Activated naive CD8-positive, alpha-beta T cell treated with anti-CD3 and anti-CD28 coated beads for 36 hours (primary cell): ENCODE data around the gene MTF1. TPM values are rescaled to one million over a fixed set of nuclear protein-coding genes. Genes with fewer than 3 reads are reported as not detected.

Experiments
- DNase-seq: peaks from one replicate; pipeline ENCODE4 v3.0.0; 2021
- H3K27ac Mint-ChIP-seq: one replicate; pipeline ENCODE4 v1.8.0; 2022; ENCODE audit warnings: mild to moderate bottlenecking, moderate library complexity, mixed read lengths
- H3K27me3 Mint-ChIP-seq: one replicate; pipeline ENCODE4 v1.8.0; 2022; ENCODE audit warnings: mild to moderate bottlenecking, mixed read lengths
- H3K36me3 Mint-ChIP-seq: one replicate; pipeline ENCODE4 v1.8.0; 2021; ENCODE audit warnings: mild to moderate bottlenecking, mixed read lengths
- H3K4me1 Mint-ChIP-seq: one replicate; pipeline ENCODE4 v1.8.0; 2021; ENCODE audit warnings: mixed read lengths
- H3K4me3 Mint-ChIP-seq: one replicate; pipeline ENCODE4 v1.8.0; 2022; ENCODE audit warnings: mild to moderate bottlenecking, moderate library complexity, mixed read lengths
- H3K9me3 Mint-ChIP-seq: one replicate; pipeline ENCODE4 v1.8.0; 2022; ENCODE audit warnings: mixed read lengths
- total RNA-seq, 2 experiments: library from RNA; stranded (reverse); gene quantifications; one replicate each; pipeline ENCODE4 v1.2.3, GENCODE V29; 2021

Gene MTF1
- total RNA-seq, 2 experiments from 2014 or later = 31.2 to 31.4 TPM

DNA sequence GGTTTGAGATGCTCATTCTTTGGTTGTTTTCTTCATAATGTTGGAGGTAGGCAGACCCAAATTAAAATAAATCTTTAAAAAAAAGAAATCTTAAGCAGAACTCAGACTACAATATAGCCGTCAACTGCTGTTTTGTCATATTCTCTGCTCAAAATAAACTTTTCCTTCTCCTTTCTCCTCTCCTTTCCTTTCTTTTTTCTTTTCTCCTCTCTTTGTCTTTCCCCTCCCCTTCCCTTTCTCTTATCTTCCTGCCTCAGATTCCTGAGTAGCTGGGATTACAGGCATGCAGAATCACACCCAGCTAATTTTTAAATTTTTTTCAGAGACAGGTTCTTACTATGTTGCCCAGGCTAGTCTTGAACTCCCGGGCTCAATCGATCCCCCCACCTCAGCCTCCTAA lies 24.8 kb upstream of the MTF1 start:
- H3K27ac Mint-ChIP-seq = peak overlapping the region; percentile 19

DNA sequence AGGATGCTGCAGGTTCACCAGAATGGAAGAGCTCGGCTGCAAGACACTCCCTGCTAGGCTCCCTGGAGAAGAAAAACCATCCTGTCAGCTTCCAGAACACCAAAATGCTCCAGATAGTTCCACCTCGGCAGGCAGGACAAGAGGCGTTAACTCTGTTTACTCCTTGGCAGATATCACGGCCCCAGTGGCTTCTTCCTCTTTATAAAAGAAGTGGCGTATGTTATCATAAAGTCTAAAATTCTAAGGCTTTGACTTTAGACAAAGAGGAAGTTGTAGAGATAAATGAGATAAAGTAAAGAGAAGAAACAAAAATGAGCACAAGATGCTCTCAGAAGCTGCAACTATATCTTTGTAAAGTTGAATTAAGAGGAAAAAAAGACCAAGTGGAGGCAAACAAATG lies 24.3 kb upstream of the MTF1 start:
- DNase-seq = no peak
- Mint-ChIP-seq H3K36me3 (peaks cover 15% of the 10 kb centered on the region), H3K4me3 (no peak overlapping the region), H3K27ac (peak overlapping the region; percentile 12), H3K27me3 (no peaks in the 10 kb centered on the region), H3K9me3 (no peaks in the 10 kb centered on the region), H3K4me1 (no peaks in the 10 kb centered on the region)

More for the DNA sequence above, 24.8 kb upstream of the MTF1 start:
- no peaks in the 10 kb centered on the region for H3K4me1 Mint-ChIP-seq
- DNase-seq = no peak
- no peaks in the 10 kb centered on the region for H3K27me3 Mint-ChIP-seq
- no peak overlapping the region for H3K4me3 Mint-ChIP-seq
- H3K9me3 Mint-ChIP-seq = no peaks in the 10 kb centered on the region
- peaks cover 16% of the 10 kb centered on the region for H3K36me3 Mint-ChIP-seq

DNA sequence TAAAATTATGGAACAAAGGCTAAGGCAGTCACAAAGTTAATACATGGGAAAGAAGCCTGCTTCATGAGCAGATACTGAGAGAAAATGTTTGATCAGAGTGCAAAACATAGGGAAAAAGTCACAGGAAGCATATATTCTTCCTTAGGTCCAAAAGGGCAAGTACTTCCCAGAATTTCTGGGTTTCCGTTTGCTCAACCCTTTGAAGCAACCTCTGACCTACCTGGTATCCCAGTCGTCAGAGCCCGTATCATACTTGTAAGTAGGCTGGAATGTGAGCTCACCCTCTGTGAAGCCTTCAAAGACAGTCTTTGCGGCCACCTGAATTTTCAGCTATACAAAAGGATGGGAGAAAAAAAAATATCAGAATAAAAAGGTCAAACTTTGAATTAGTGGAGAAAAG lies 20.5 kb upstream of the MTF1 start:
- Mint-ChIP-seq H3K4me1 (no peaks in the 10 kb centered on the region), H3K4me3 (no peak overlapping the region), H3K36me3 (peaks cover 8% of the 10 kb centered on the region), H3K9me3 (no peaks in the 10 kb centered on the region), H3K27me3 (no peaks in the 10 kb centered on the region), H3K27ac (no peak overlapping the region)
- DNase-seq = no peak

DNA sequence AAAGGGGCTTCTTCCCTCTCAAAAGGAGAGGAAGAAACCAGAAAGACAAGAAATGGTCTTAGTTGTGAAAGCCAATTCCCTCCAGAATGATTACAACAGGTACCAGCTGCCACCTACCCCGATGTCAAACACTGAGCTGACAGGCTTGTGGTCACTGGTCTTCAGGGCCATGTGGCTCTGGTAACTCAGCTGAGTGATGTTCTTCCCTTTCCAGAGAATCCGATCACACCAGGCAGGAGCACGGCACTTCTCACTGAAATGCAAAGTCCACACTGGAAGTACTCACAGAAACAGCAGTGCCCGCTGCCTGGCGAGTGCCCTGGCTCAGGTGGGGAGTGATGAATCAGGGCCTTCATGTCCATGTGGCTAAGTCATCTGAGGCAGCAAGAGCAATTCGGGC lies 18.7 kb upstream of the MTF1 start:
- Mint-ChIP-seq H3K4me1 (no peaks in the 10 kb centered on the region), H3K36me3 (peaks cover 9% of the 10 kb centered on the region), H3K9me3 (no peaks in the 10 kb centered on the region), H3K27ac (no peak overlapping the region), H3K4me3 (no peak overlapping the region), H3K27me3 (no peaks in the 10 kb centered on the region)
- no peak for DNase-seq

DNA sequence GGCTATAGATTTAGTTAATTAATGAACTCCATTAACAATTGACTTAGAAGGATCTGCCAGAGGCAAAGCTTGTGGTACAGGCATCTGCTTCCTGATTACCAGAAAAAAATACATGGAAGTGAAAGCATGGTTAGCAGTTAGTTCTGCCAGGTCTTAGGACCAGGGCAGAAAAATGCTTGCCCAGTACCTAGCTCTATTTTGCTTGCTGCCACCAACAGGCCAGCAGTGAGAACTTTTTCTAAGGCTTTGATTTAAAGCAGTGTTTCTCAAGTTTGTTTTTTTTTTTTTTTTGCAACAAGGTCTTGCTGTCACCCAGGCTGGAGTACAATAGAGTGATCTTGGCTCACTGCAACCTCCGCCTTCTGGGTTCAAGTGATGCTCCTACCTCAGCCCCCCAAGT lies 16.4 kb upstream of the MTF1 start:
- Mint-ChIP-seq H3K36me3 (peaks cover 10% of the 10 kb centered on the region), H3K27ac (no peak overlapping the region), H3K4me1 (no peaks in the 10 kb centered on the region), H3K4me3 (no peak overlapping the region), H3K9me3 (no peaks in the 10 kb centered on the region), H3K27me3 (no peaks in the 10 kb centered on the region)
- no peak for DNase-seq

DNA sequence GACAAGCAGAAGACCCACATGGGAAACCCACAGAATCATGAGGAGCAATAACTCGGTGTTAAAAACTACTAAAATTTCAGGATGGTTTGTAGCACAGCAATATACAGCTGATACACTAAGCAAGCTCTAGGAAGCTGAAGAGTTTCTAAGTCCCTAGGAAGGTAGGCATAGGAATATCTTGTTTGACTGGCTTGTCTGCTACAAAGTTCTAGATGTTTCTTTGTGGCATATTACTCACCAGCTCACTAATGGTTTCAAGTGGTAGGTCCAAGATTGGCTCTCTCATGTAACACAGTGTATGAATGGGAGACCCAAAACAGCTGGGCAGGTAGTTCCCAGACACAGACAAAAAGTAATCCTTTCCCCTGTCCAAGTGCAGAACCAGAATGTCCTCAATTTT lies 13.3 kb upstream of the MTF1 start:
- H3K27me3 Mint-ChIP-seq = no peaks in the 10 kb centered on the region
- H3K36me3 Mint-ChIP-seq = peaks cover 16% of the 10 kb centered on the region
- no peak overlapping the region for H3K27ac Mint-ChIP-seq
- H3K4me3 Mint-ChIP-seq = no peak overlapping the region
- no peak for DNase-seq
- no peaks in the 10 kb centered on the region for H3K9me3 Mint-ChIP-seq
- no peaks in the 10 kb centered on the region for H3K4me1 Mint-ChIP-seq

DNA sequence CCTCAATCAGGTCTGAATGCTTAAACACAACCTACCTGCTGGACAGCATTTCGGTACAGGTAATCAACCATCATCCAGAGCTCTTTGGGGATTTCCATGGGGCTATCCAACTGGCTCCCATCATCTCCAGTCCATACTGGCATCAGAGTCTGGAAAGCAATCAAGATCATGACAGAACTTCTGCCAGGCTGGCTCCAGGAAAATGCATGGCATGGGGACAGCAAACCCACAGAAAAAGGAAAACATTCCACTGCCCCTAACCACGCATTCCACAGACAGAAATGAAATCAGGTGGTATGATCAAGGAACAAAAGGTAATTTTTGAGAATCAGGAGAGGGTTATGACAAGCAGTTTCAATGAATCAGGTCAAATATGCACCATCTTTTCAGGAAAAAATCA lies 9.1 kb upstream of the MTF1 start:
- H3K36me3 Mint-ChIP-seq = peaks cover 20% of the 10 kb centered on the region
- H3K27me3 Mint-ChIP-seq = no peaks in the 10 kb centered on the region
- H3K9me3 Mint-ChIP-seq = no peaks in the 10 kb centered on the region
- H3K4me3 Mint-ChIP-seq = no peak overlapping the region
- no peak for DNase-seq
- H3K27ac Mint-ChIP-seq = no peak overlapping the region
- peaks cover 9% of the 10 kb centered on the region for H3K4me1 Mint-ChIP-seq

DNA sequence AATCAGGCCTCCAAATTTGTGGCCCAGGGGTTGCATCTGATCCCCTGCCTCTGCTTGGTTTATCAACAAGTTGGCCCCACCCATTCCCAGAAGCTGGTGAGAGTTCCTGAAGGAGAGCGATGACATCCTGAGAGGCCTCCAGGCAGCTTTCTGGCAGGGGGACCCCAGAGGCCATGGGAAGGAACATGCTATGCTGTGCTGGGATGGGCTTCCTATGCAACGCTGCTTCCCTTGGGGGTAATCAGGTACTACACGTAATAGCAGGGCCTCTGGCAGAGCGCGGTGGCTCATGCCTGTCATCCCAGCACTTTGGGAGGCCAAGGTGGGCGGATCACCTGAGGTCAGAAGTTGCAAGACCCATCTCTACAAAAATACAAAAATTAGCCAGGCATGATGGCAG lies 8.4 kb upstream of the MTF1 start:
- peaks cover 17% of the 10 kb centered on the region for H3K36me3 Mint-ChIP-seq
- no peak overlapping the region for H3K4me3 Mint-ChIP-seq
- no peak for DNase-seq
- H3K27ac Mint-ChIP-seq = no peak overlapping the region
- H3K4me1 Mint-ChIP-seq = peaks cover 9% of the 10 kb centered on the region
- no peaks in the 10 kb centered on the region for H3K9me3 Mint-ChIP-seq
- H3K27me3 Mint-ChIP-seq = no peaks in the 10 kb centered on the region

DNA sequence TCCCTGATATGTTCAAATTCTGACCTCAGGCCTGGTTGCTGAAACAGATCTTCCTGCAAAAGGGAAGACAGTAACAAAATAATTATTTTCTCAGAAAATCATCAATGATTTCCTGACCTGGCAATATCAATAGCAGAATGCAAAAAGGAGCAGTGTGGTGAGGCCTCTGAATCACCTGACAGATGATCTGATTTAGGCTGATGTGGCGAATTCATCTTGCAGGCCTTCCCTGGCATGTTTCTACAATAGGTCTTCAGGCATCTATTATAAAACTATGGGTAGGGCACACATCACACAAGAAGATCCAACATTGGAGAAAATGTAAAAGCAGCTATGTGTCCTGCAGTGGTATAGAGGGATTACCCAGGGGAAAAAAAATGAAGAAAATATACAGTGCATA lies 7.1 kb upstream of the MTF1 start:
- Mint-ChIP-seq H3K27me3 (no peaks in the 10 kb centered on the region), H3K4me3 (no peak overlapping the region), H3K36me3 (peaks cover 16% of the 10 kb centered on the region), H3K9me3 (no peaks in the 10 kb centered on the region), H3K4me1 (peaks cover 9% of the 10 kb centered on the region), H3K27ac (peak overlapping the region; percentile 69)
- no peak for DNase-seq

DNA sequence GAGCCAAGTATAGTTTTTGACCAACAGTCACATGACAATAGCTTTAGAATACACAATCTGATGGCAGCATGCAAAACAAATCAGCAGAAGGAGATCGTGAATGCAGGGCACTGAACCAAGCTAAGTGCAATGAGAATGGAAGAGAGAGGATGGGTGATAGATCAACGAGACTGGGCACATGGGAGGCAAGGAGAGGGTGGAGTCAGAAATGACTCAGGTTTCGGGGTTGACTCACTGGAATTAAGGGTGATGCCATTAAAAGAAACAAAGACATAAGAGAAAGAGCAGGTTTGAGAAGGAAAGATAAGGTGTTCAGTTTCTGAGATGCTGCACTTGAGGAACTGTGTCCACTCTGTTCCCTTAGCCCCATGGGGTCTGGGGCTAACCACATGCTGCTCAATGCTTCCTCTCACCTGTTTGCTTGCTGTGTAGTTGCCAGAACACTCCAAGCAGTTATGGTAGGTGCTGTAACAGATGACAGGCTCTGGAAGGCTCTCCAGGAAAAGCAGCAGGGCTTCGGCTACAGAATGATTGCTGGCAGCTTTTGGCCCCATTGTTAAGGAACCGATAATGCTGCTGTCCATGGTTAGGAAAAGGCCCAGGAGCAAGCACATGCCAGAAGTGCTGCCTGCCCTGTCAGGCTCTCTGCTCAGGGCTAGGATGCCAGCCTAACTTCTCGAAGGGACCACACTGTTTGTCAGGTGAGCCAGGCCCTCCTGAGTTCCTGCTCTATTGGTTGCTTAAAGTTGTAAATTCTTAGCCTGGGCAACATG lies 6.1 kb upstream of the MTF1 start:
- peaks cover 16% of the 10 kb centered on the region for H3K36me3 Mint-ChIP-seq
- H3K27me3 Mint-ChIP-seq = no peaks in the 10 kb centered on the region
- H3K9me3 Mint-ChIP-seq = no peaks in the 10 kb centered on the region
- peak; percentile 40 for DNase-seq
- peak overlapping the region; percentile 69 for H3K27ac Mint-ChIP-seq
- H3K4me1 Mint-ChIP-seq = peaks cover 11% of the 10 kb centered on the region
- no peak overlapping the region for H3K4me3 Mint-ChIP-seq

DNA sequence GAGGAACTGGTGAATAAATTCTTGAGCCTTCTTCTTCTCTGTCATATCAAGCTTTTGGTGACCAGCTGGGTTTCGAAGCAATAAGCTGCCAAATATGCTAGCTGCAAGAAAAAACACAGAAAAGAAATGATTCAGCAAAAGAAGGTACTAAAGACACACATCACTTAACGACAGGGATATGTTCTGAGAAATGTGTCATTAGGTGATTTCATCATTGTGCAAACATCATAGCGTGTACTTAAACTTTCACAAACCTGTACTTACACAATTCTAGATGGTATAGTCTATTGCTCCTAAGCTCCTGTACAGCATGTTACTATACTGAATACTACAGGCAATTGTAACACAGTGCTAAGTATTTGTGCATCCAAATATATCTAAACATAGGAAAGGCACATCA lies 2.9 kb upstream of the MTF1 start:
- Mint-ChIP-seq H3K27me3 (no peaks in the 10 kb centered on the region), H3K27ac (no peak overlapping the region), H3K36me3 (peaks cover 13% of the 10 kb centered on the region), H3K4me1 (peaks cover 28% of the 10 kb centered on the region), H3K9me3 (no peaks in the 10 kb centered on the region), H3K4me3 (no peak overlapping the region)
- DNase-seq = no peak

DNA sequence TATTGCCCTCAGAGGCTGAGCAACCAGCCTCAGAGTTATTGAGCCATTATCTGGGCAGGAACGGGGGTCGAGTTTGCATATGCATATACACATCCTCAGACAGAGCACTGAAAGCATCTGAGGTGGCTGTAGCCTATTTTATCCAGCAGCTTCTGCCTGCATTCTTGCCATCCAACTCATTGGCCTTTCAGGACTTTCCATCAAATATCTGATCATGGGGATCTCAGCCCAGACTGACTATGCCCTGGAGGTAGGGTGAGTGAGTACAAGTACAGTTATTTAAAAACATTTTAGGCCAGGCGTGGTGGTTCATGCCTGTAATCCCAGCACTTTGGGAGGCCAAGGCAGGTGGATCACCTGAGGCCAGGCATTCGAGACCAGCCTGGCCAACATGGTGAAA lies 1.8 kb upstream of the MTF1 start:
- Mint-ChIP-seq H3K9me3 (no peaks in the 10 kb centered on the region), H3K4me3 (no peak overlapping the region), H3K36me3 (peaks cover 15% of the 10 kb centered on the region), H3K4me1 (peaks cover 32% of the 10 kb centered on the region), H3K27me3 (no peaks in the 10 kb centered on the region), H3K27ac (no peak overlapping the region)
- no peak for DNase-seq

DNA sequence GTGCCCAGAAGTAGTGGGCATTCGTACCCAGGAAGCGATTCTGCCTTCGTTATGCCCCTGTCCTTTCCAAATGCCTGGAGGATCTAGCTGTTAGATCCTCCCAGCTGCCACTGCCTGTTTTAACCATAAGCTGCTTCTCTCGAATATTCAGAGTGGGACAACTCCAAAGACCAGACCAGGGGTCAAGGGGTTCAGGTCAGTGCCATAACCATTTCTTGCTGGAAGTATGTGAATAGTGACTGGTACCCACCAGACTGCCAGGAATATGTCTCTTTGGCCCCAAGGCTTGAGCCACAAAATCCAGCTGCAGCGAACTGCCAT lies 914 bp upstream of the MTF1 start:
- Mint-ChIP-seq H3K36me3 (peaks cover 14% of the 10 kb centered on the region), H3K4me3 (peak overlapping the region; percentile 96), H3K4me1 (peaks cover 30% of the 10 kb centered on the region), H3K27me3 (no peaks in the 10 kb centered on the region), H3K27ac (peak overlapping the region; percentile 97), H3K9me3 (no peaks in the 10 kb centered on the region)
- no peak for DNase-seq

DNA sequence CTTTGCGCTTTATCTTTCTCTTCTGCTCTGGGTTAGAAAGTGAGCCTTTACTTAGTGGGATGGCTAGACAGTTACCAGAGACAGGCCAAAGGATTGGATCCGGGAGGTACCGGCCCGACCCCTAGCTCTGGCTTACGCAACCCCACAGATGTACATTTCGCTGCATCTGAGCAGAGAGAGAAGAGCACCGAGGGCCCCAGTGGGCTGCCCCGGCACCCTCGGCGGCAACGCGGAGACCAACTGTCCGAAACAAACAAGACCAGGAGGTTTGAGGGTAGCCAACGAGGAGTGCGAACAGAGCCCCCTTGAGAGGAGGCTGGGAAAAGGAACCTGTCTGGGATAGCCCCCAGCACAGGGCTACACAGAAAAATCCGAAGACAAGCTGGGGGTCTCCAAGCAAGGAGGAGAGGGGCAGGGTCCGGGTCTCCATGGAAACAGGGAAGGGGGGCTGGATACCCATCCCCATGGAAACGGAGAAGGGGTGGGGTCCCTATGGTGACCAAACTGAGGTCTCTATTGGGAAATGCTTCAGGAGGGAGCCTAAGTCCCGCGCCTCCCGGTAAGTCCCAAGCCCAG lies 373 bp downstream of the MTF1 start:
- no peaks in the 10 kb centered on the region for H3K9me3 Mint-ChIP-seq
- peak overlapping the region; percentile 97 for H3K27ac Mint-ChIP-seq
- no peaks in the 10 kb centered on the region for H3K27me3 Mint-ChIP-seq
- peak; percentile 4 for DNase-seq
- H3K4me1 Mint-ChIP-seq = peaks cover 38% of the 10 kb centered on the region
- peaks cover 18% of the 10 kb centered on the region for H3K36me3 Mint-ChIP-seq
- H3K4me3 Mint-ChIP-seq = peak overlapping the region; percentile 96

DNA sequence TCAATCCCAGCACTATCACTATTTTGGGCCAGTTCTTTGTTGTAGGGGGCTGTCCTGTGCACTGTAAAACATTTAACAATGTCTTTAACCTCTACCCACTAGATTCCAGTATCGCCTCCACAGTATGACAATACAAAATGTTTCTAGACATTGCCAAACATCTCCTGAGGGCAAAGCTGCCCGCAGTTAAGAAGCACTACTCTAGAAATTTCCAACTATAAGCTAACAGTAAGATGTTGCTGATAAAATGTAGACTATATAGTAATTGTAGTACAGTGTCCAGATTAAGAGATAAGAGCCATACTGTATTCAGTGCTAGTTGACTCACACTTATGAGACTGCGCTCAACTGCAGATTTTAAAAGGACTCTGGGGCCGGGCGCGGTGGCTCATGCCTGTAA lies 5.0 kb downstream of the MTF1 start:
- H3K4me1 Mint-ChIP-seq = peaks cover 42% of the 10 kb centered on the region
- DNase-seq = no peak
- H3K4me3 Mint-ChIP-seq = no peak overlapping the region
- H3K36me3 Mint-ChIP-seq = peaks cover 29% of the 10 kb centered on the region
- H3K27ac Mint-ChIP-seq = no peak overlapping the region
- H3K27me3 Mint-ChIP-seq = no peaks in the 10 kb centered on the region
- H3K9me3 Mint-ChIP-seq = no peaks in the 10 kb centered on the region

DNA sequence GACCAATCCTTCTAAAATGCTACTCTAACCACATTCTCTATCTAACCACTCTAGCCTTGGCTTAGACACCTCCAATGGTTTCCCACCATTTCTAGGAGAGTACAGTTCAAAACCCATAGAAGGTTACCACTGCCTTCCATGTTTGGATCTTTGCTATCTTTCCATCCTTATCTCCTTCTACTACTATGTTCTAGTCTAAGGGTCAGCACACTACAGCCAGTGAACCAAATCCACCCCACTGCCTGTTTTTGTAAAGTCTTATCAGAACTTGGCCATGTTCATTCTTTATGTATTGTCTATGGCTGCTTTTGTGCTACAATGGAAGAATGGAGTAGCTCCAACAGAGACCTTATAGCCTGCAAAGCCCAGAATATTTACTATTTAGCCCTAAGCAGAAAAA lies 6.2 kb downstream of the MTF1 start:
- Mint-ChIP-seq H3K36me3 (peaks cover 30% of the 10 kb centered on the region), H3K4me3 (peak overlapping the region; percentile 2), H3K4me1 (peaks cover 38% of the 10 kb centered on the region)

More for the DNA sequence above, 6.2 kb downstream of the MTF1 start:
- no peak for DNase-seq
- H3K27me3 Mint-ChIP-seq = no peaks in the 10 kb centered on the region
- H3K27ac Mint-ChIP-seq = no peak overlapping the region
- no peaks in the 10 kb centered on the region for H3K9me3 Mint-ChIP-seq
